HS-5 (cell line): ENCODE results near the gene MYRFL.

Source experiments
- DNase-seq: peaks from one replicate; pipeline ENCODE4 v3.0.0-alpha.2; 2012; ENCODE audit warnings: low read depth

MYRFL gene

DNA sequence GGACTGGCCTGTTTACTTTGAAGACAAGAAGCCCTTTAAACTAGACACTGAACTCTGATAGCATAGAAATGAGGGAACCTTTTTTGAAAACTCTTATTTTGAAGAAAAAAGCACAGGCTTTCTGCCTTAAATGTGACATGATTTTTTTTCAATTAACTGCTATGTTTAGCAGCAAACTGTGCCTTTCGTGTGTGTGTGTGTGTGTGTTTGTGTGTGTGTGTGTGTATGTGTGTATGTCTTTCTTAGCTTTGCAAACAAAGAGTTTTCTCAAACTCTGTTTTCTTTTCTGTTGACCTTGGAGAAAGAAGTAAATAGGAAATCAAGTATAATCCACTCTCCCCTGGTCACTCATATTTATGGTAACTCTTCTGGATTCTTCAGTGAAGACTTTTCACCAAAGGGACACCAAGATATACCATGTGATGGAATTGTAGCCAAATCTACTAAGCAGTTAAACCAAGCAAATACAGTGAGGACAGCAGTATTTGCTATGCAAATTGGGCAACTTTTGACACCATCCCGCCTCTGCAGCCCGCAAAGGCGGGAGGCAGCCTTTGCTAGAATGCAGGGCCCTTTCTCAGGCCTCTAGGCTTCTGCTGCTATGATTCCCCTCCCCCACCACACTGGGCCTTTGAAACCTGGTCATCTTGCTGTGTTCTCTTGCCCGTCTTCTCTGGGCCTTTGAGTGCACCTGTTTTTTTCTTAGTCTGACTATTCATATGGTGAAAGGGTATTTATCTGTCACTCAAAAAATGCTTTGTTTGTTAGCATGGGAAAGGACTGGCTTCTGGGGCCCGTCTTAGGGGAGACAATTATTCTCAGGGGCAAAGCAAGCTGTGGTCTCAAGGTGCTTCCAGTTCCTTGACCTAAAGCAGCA, 107.9 kb downstream of the MYRFL start:
- DNase-seq, result no peak

DNA sequence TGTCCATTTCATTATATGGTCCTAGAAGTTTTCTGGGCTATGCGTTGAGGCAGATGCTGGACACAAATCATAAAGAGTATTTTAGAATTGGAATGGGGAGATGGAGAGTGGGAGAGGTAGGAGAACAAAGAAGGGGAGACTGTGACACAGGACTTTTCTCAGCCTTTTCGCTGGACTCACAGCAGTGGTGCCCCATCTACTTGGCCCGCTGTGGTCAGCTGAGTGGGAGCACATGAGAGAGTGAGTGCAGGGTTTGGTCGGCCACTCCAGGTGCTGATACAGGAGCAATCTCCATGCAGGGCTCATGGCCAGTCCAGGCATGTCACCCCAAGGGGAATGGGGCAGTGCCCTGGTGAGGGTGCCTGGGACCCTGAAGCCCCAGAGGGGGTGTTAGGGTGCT, 109.0 kb downstream of the MYRFL start:
- DNase-seq, result no peak

DNA sequence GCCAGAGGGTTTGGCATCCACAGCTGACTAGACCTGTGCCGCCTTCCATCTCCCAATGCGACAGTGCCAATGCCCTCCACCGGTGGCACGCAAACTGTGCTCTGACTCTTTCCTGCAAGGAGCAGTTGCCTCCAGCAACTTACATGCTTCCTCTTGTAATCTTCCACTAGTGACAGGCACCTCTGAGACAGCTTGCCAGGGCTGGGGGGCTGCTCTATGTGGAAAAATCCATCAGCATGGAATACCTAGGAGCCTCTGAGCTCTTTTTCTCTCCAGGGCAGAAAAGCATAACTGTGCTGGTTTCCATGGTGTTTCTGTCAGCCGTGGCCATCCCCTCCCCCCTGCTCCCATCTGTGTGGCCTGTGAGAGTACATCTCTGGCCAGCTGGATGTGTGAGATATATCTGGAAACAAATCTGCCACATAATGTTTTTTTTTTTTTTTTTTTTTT, 110.6 kb downstream of the MYRFL start:
- DNase-seq, result no peak

- no peak for DNase-seq
Measured at GRCh38 chr12:69936214-69936731, 111.2 kb downstream of the MYRFL start.

- DNase-seq, result no peak
Measured at GRCh38 chr12:69936766-69937165, 111.7 kb downstream of the MYRFL start.

- DNase-seq, result no peak
Measured at GRCh38 chr12:69947123-69947522, 122.1 kb downstream of the MYRFL start.

DNA sequence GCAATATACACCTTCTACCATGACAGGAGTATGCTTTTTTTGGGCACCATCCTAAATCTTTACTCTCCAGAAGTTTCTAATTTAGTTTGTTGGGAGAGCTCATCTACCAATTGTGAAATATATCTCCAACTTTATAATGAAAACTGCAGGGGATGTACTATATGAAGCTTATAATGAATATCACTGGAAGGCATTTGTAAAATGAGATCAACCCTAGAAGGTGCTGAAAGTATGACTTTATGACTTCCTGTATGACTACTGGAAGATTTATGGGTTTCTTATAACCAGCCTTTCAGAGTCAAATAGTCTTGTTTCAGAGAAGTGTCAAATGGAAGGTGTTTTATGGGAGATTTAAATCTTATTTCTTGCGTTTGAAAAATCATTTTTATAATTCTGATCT, 122.9 kb downstream of the MYRFL start:
- DNase-seq, result no peak

DNA sequence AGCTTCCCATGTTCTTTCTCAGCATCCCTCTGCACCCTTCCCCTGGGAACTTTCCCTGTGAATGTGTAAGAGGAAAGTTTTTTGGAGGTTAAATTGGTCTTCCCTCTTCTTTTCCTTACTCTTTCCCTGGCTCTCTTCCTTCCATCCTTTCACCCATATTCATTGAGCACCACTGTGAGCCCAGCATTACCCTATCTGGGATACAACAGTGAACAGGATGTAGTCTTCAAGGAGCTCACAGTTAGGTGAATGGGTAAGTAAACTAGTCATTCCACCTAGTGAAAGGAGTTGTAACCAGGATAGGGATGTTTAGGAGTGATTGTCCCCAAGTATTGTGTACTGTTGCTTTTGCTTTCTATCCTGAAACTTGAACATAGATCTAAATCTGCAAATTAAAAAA, 123.8 kb downstream of the MYRFL start:
- no peak for DNase-seq

- DNase-seq, result no peak
Measured at GRCh38 chr12:69949311-69950002, 124.4 kb downstream of the MYRFL start.

- no peak for DNase-seq
Measured at GRCh38 chr12:69951108-69951507, 126.1 kb downstream of the MYRFL start.

- no peak for DNase-seq
Measured at GRCh38 chr12:69952890-69953289, 127.9 kb downstream of the MYRFL start.

DNA sequence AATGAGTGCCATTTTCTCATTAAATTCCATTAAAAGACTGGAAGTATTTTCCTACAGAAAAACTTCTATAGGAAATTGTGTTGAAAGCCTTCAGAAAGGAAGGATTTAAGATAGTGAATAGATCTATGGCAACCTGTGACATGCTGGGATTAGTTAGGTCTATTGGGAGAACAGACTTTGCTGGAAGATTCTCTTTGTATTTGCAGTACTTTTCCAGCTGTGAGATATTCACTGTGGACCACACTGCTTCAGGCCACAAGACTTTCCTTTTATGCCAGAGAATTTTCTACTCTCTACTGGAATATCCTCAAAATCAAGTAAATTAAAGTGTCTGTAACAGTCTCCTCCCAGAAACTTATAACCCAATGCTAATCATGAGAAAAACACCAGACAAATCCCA, 136.2 kb downstream of the MYRFL start:
- DNase-seq, result no peak

- peak; percentile 76 for DNase-seq
Measured at GRCh38 chr12:69966409-69966808, 141.4 kb downstream of the MYRFL start.

GRCh38 chr12:69966839-69967238, 141.8 kb downstream of the MYRFL start:
- DNase-seq, result no peak

- no peak for DNase-seq
Measured at GRCh38 chr12:69969011-69969410, 144.0 kb downstream of the MYRFL start.

DNA sequence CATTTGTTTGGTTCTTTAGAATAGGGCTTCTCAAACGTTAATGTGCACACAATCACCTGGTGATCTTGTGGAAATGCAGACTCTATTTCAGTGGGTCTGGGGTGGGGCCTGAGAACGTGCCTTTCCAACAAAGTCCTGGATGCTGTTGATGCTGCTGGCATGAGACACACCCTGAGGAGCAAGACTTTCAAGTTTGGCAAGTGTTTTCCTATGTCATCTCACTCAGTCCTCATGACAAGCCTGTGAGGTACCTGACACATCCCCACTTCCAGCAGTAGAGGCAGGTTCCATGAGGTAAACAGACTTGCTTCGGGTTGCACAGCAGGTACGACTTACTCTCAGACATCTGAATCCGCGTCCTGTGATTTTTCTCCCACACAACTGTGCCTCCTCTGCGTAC, 147.1 kb downstream of the MYRFL start:
- no peak for DNase-seq

GRCh38 chr12:69978020-69978419, 153.0 kb downstream of the MYRFL start:
- DNase-seq, result no peak

DNA sequence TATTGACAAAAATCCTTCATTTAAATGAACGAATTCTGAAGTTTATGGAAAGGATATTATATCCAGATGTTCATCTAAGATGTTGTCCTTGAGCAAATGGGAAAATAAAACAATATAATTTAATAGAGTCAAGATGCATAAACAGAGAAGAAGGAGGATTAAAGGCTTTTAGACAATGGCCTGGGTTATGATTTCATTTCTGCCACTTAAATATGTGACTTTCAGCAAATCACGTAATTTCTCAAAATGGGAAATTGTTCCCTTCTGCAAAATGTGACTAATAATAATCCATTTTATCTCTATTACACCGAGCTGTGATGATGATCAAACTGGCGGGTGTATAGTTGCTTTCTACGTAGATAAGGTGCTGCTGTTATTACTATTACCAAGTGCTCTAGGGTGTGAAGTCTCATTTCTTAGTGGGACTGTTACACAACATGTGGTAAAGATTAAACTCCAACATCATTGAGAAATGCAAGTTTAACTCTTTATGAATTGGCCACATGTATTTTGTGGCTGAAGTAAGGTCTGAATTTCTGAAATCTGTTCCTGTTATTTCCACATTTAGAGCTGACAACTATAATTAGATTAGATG, 157.0 kb downstream of the MYRFL start:
- DNase-seq, result no peak

DNA sequence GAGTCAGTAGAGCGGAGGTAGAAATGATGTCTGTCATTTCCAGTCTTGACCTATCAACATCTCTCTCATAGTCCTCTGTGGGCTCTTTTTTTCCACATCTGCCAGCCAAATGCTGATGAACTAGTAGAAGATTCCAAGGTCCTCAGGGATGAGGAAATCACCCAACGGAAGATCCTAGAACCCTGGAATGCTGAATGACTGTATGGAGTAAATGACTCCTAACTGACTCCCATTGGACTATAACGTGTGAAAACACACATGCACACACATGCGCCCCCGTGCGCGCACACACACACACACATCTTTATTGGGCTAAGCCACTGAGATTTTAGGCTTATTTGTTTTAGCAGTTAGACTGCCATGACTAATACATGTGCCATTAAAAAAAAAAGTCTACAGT, 159.2 kb downstream of the MYRFL start:
- DNase-seq, result no peak

GRCh38 chr12:69985656-69986055, 160.6 kb downstream of the MYRFL start:
- no peak for DNase-seq

DNA sequence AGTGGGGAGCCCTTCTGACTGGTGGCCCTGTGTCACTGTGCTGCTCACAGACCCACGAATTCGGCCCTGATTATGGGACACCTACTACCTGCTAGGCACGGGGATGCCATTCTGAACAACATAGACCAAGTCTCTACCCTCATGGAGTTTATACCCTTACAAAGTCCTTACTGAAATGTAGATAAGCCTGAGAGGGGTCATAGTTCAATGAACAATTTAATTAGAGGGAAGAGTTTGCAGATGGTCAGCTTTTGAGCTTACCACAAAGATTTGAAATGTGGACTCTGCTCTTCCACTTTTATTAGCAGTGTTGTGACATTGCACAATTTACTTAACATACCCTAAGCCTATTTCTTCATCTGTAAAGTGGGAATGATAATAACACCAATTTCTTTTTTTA, 161.1 kb downstream of the MYRFL start:
- no peak for DNase-seq

- peak; percentile 93 for DNase-seq
Measured at GRCh38 chr12:69987579-69988091, 162.6 kb downstream of the MYRFL start.
